COLO668 (cell line): ENCODE results near the gene SLC24A1.

ENCODE experiments used
- DNase-seq: peaks from one replicate; lab custom pipeline; 2025; ENCODE audit not compliant: unreplicated experiment; lab: John Stamatoyannopoulos, UW

SLC24A1 gene

GRCh38 chr15:65618560-65619109, 3.1 kb upstream of the SLC24A1 start:
- no peak for DNase-seq

GRCh38 chr15:65619626-65620290, 2.0 kb upstream of the SLC24A1 start:
- DNase-seq: no peak

DNA sequence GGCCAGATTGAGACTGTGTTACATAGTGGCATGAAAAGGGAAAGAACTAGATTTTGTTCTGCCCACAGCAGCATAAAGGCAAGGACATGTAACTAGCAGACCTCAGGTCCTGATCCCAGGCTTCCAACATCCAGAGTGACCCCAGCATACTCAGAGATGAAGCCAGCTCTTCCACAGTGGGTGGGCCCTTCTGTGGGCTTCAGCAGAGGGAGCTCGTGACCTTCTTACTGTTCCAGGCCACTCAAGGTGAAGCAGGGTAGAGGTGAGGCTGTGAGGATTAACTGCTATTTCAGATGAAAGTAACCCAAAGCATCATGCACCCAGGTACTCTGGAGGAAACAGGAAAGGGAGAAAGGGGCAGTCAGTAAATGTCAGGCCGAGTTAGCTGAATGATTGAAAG, 905 bp upstream of the SLC24A1 start:
- no peak for DNase-seq

DNA sequence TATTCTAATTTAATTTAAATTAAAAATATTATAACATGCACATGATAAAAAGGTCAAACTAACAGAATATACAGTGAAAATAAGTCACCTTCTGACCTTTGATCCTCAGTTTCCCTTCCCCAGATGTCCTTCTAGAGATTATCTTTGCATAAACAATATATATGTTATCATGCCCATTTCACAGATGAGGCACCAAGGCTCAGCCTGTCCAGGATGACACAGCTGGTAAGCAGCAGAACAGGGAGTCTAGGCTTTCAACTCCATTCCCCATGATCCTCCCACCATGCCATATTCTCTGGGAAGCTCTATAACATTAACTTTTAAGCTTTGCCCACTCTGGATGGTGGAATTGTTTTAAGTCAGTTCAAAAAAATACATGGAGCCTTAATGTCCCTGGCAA, 1.4 kb downstream of the SLC24A1 start:
- no peak for DNase-seq

DNA sequence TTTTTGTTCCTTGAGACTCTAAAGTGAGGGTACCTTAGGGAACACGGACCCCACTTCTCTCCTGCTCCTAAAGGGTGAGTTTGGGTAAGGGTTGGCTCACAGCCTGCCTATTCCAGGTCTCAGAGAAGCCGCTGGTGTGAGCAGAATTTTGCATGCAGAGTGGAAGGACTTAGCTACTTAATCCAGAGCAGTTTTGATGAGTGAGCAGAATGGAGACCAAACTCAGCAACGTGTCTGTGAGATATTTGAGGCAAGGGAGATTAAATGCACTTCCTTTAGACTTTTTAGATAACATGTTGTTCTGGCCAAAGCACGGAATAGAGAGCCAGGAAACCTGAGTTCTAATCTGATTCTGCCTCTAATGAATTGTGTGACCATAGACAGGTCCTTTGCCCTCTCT, 5.1 kb downstream of the SLC24A1 start:
- DNase-seq: no peak

- no peak for DNase-seq
These were observed 7.8 kb downstream of the SLC24A1 start for GRCh38 chr15:65629548-65629947.

DNA sequence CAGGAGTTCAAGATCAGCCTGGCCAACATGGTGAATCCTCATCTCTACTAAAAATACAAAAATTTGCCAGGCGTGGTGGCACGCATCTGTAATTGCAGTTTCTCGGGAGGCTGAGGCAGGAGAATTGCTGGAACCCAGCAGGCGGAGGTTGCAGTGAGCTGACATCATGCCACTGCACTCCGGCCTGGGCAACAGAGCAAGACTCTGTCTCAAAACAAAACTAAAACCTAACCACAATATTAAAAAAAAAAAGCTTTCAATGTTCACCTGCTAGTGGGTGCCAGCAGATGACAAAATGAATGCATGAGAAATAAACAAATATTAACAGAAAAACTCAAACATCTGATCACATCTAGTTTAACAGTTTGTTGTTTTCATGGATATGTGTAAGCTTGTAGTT, 9.0 kb downstream of the SLC24A1 start:
- DNase-seq: no peak

- DNase-seq: no peak
These were observed 9.8 kb downstream of the SLC24A1 start for GRCh38 chr15:65631503-65631902.

- DNase-seq: no peak
These were observed 11.1 kb downstream of the SLC24A1 start for GRCh38 chr15:65632780-65633375.

DNA sequence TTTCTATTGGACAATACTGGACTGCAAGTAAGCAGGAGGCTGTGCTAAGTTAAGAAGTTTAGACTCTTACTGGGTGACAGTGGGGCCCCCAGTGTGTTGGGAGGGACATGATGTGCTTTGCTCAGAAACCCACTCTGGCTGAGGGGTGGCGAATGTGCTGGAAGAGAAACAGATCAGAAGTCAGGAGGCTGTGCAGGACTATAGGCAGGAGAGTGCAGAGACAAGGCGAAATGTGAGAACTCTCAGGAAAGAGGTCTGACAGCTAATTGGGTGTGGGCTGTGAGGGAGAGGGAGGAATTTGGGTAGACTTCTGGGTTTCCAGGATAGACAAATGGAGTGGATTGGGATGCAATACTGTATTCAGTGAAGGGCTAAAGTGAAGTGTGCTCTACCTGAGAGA, 12.0 kb downstream of the SLC24A1 start:
- DNase-seq: no peak

DNA sequence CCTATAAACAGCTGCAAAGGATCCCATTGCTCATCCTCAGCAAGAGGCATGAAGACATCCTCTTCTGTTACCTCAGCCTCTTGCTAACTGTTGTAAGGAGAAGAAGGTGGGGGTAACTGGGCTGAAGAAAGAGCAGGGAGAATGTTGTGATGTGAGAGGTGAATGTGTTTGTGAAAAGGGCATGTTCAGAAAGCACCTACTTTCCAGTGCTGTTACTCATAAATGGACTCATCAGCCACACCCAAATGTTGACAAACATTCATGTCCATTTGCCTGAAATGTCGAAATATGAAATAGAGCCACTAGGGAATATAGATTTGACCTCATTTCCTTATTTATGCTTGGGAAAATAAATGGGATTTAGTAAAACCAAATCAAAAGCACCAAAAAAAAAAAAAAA, 12.6 kb downstream of the SLC24A1 start:
- no peak for DNase-seq

- DNase-seq: no peak
These were observed 16.4 kb downstream of the SLC24A1 start for GRCh38 chr15:65638109-65638508.

GRCh38 chr15:65638681-65639089, 16.9 kb downstream of the SLC24A1 start:
- DNase-seq: peak; percentile 22

DNA sequence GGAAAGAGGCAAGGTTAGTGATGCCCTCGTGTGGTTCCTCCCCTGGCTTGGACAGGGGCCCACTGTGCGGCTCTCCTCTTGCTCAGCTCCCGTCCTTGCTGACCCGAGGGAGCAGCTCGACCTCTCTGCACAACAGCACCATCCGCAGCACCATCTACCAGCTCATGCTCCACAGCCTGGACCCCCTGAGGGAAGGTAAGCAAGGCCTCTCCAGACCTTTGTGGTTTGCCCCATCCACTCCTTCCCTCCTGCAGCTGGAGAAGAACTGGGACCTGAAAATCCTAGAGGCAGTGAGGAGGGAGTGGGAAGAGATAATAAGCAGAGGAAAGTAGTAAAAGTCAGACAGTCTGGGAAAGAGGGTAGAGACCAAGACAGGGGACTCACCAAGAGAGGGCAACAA, 17.8 kb downstream of the SLC24A1 start:
- DNase-seq: no peak

- no peak for DNase-seq
These were observed 20.2 kb downstream of the SLC24A1 start for GRCh38 chr15:65641768-65642475.

DNA sequence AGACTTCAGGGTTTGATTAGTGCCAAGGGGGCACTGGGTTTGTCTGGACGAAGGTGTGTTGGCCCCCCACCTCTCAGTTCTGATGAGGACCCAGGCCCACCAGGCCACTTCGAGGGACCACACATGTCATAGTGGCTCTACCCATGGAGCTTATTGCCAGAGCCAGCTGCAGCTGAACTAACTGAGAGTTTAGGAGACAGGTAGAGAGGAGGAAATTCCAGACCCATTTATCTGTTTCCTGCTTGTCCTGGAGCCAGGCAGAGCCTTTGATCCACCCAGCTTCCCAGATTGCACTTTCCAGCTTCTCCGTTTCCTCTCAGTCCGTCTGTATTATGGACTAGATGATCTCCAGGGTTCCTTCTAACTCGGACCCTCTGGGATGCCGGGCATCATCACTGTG, 20.9 kb downstream of the SLC24A1 start:
- DNase-seq: no peak

DNA sequence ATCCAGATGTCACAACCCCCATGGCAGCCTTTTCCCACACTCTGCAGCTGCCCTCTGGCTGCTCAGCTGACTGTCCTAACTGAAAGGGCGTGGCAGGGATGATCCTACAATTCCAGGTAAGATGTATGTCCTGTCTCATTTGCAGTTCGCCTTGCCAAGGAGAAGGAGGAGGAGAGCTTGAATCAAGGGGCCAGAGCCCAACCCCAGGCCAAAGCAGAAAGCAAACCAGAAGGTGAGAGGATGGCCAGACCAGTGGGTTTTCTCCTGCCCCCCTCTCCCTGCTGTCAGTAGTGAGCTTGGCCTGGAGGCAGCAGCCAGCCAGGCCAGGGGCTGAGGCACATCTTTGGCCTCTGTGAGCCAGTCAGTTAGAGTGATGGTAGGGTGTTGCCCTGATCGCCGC, 22.5 kb downstream of the SLC24A1 start:
- no peak for DNase-seq

GRCh38 chr15:65645392-65645791, 23.7 kb downstream of the SLC24A1 start:
- no peak for DNase-seq

DNA sequence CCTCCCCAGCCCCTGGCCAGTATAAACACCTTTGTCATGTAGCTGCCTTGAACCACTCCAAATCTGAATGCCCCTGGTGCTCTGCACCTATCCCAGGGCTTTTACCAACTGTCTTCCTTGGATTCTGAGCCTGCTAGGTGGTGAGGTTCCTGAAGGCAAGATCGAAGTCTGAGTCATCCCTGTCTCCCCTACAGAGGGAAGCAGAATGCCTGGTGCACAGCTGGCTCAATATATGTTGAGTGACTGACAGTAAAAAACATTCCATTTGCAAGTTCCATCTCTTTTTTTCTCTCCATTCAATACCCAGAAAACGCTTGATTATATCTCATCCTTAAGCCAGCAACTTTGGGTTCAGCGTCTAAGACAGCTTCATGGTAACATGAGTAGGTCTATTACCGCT, 24.7 kb downstream of the SLC24A1 start:
- DNase-seq: no peak

DNA sequence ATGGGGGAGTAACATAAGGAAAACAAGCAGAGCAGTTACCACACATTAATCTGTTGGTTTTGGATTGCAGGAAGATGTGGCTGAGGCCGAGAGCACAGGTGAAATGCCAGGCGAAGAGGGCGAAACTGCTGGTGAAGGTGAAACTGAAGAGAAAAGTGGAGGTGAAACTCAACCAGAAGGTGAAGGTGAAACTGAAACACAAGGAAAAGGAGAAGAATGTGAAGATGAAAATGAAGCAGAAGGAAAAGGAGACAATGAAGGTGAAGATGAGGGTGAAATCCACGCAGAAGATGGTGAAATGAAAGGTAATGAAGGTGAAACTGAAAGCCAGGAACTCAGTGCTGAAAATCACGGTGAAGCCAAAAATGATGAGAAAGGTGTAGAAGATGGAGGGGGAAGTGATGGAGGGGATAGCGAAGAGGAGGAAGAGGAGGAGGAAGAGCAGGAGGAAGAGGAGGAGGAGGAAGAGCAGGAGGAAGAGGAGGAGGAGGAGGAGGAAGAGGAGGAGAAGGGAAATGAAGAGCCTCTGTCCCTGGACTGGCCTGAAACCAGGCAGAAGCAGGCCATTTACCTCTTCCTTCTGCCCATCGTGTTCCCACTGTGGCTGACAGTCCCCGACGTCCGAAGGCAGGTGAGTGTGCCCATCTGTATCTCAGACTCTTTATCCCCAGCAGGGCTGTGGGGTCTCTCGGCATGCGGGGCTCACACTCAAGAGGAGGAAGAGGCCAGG, 28.7 kb downstream of the SLC24A1 start:
- no peak for DNase-seq

DNA sequence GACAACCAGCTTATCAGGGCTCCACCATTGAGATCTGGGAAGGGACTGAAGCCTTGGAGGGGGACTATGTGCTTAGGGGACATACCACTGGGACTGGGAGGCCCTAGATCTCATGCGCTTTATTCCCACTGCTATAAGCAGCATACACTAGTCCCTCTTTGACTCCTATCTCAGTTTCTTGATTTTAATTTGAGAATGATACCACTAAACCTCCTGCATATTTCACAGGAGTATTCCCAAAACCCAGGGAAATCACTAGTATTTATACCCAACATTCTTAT, 29.2 kb downstream of the SLC24A1 start:
- DNase-seq: no peak
